ENCODE results near the gene CFAP126. TPM values are rescaled to one million over a fixed set of nuclear protein-coding genes. Genes with fewer than 3 reads are reported as not detected.

Gene CFAP126
- total RNA-seq: not detected

- TF ChIP-seq CTCF (IDR thresholded peaks at IDR 0.05; ENCODE audit: low read depth): no peak
Observed at GRCh38 chr1:161367684-161368400, at the start of gene CFAP126. Gene CFAP126, minus strand, starts transcription at chr1:161367876. Its CDS starts 8 bp downstream, at chr1:161367868.

GRCh38 chr1:161408429-161409052 lies 40.9 kb upstream of the CFAP126 start:
- no peak for TF ChIP-seq CTCF (IDR thresholded peaks at IDR 0.05; ENCODE audit: low read depth)

GRCh38 chr1:161407451-161407985 lies 39.8 kb upstream of the CFAP126 start:
- TF ChIP-seq CTCF (IDR thresholded peaks at IDR 0.05; ENCODE audit: low read depth): no peak

GRCh38 chr1:161404051-161404597 lies 36.4 kb upstream of the CFAP126 start:
- no peak for TF ChIP-seq CTCF (IDR thresholded peaks at IDR 0.05; ENCODE audit: low read depth)

- no peak for TF ChIP-seq CTCF (IDR thresholded peaks at IDR 0.05; ENCODE audit: low read depth)
Observed at GRCh38 chr1:161402446-161402845, 34.8 kb upstream of the CFAP126 start.

- TF ChIP-seq CTCF (IDR thresholded peaks at IDR 0.05; ENCODE audit: low read depth): no peak
Observed at GRCh38 chr1:161399257-161399998, 31.8 kb upstream of the CFAP126 start.

- no peak for TF ChIP-seq CTCF (IDR thresholded peaks at IDR 0.05; ENCODE audit: low read depth)
Observed at GRCh38 chr1:161398900-161399256, 31.2 kb upstream of the CFAP126 start.
